Neutrophil (primary cell): Measurements from ENCODE around the gene SPOCK2.

Source experiments
- H3K27ac ChIP-seq: fragments of 200-600 bp; sonication (generic); 2 replicates; pipeline ENCODE4 v1.5.1; 2016; ENCODE audit warnings: mild to moderate bottlenecking, moderate library complexity
- H3K27me3 ChIP-seq: fragments of 200-600 bp; sonication (generic); 2 replicates; pipeline ENCODE4 v1.6.0; 2016; ENCODE audit warnings: mild to moderate bottlenecking
- H3K36me3 ChIP-seq: fragments of 200-600 bp; sonication (generic); 2 replicates; pipeline ENCODE4 v1.5.1; 2017
- H3K4me1 ChIP-seq, 2 experiments: fragments of 200-600 bp in 1 of 2; sonication (generic) in 1 of 2; 1 replicate in 1 of 2; 2 replicates in 1 of 2; pipeline versions ENCODE4 v1.5.1 to v1.6.1; 2013 to 2016; ENCODE audit warnings: low read depth in 1 of 2, low read length in 1 of 2, mild to moderate bottlenecking in 1 of 2, moderate library complexity in 1 of 2; ENCODE audit not compliant: control insufficient read depth in 1 of 2, insufficient read depth in 1 of 2
- H3K4me3 ChIP-seq, 2 experiments: fragments of 200-600 bp in 1 of 2; sonication (generic) in 1 of 2; 1 replicate in 1 of 2; 2 replicates in 1 of 2; pipeline ENCODE4 v1.5.1; 2013 to 2016; ENCODE audit warnings: low read depth in 1 of 2, low read length in 1 of 2, mild to moderate bottlenecking in 1 of 2, moderate library complexity in 1 of 2
- H3K9me3 ChIP-seq: fragments of 200-600 bp; sonication (generic); 2 replicates; pipeline ENCODE4 v1.5.1; 2016
- CTCF ChIP-seq: fragments of 200-600 bp; sonication (generic); IDR thresholded peaks from 2 replicates; pipeline ENCODE4 v1.5.1; 2016; ENCODE audit warnings: antibody characterized with exemption

The SPOCK2 gene

GRCh38 chr10:72086466-72087391 is 1.6 kb downstream of the SPOCK2 start:
- Histone ChIP-seq H3K4me3 (peak overlapping the region; percentile 58 to 59), H3K36me3 (no peaks in the 10 kb centered on the region), H3K9me3 (no peaks in the 10 kb centered on the region), H3K27ac (no peak overlapping the region), H3K27me3 (peaks cover 65% of the 10 kb centered on the region), H3K4me1 (peaks cover 19 to 22% of the 10 kb centered on the region in 2 experiments)
- no peak for TF ChIP-seq CTCF

DNA sequence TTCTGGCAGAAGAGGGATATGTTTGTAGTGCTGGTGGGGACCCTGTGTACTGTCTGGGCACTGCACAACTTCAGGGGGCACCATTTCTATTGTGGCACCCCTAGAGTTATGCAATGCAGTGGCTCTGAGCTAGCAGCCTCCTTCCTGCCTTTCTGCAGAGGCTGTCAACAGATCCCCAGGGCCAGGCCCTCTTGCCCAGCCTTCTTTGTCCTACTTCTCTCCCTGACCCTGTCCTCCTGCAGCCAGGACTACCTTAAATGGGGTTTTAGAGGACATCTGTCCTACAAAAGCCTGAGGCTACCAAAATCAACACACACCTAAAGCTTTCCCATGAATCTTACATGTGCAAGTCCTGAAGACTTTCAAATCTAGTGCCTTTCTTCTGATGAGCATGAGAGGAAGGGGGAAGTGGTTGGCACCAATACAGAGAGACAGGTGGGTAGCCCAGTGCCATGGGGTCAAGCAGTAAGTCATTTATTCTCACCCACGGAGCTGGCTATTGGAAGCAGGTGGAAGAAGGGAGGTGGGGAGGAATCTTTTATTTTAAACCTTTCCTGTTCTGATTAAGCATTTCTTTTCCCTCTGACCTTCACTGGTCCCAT is 2.4 kb downstream of the SPOCK2 start:
- Histone ChIP-seq H3K36me3 (no peaks in the 10 kb centered on the region), H3K27ac (no peak overlapping the region), H3K9me3 (no peaks in the 10 kb centered on the region), H3K4me1 (peaks cover 19 to 22% of the 10 kb centered on the region in 2 experiments), H3K4me3 (no peak overlapping the region), H3K27me3 (peaks cover 65% of the 10 kb centered on the region)
- TF ChIP-seq CTCF: no peak

- Histone ChIP-seq H3K27ac (no peak overlapping the region), H3K9me3 (no peaks in the 10 kb centered on the region), H3K36me3 (no peaks in the 10 kb centered on the region), H3K4me1 (peaks cover 19 to 22% of the 10 kb centered on the region in 2 experiments), H3K4me3 (no peak overlapping the region), H3K27me3 (peaks cover 61% of the 10 kb centered on the region)
- no peak for TF ChIP-seq CTCF
These were observed 3.2 kb downstream of the SPOCK2 start for GRCh38 chr10:72085166-72085565.

GRCh38 chr10:72083790-72084459 is 4.4 kb downstream of the SPOCK2 start:
- H3K4me1 ChIP-seq: peaks cover 18 to 20% of the 10 kb centered on the region in 2 experiments
- no peak overlapping the region for H3K4me3 ChIP-seq
- H3K27ac ChIP-seq: no peak overlapping the region
- H3K36me3 ChIP-seq: no peaks in the 10 kb centered on the region
- peaks cover 48% of the 10 kb centered on the region for H3K27me3 ChIP-seq
- H3K9me3 ChIP-seq: no peaks in the 10 kb centered on the region
- TF ChIP-seq CTCF: no peak

- H3K27ac ChIP-seq: no peak overlapping the region
- H3K4me3 ChIP-seq: no peak overlapping the region
- H3K36me3 ChIP-seq: no peaks in the 10 kb centered on the region
- H3K27me3 ChIP-seq: peaks cover 40% of the 10 kb centered on the region
- no peaks in the 10 kb centered on the region for H3K9me3 ChIP-seq
- TF ChIP-seq CTCF: no peak
- peaks cover 10 to 14% of the 10 kb centered on the region in 2 experiments for H3K4me1 ChIP-seq
These were observed 5.2 kb downstream of the SPOCK2 start for GRCh38 chr10:72082856-72083789.
